WTC11 (cell line): ENCODE measurements around the gene RBP5. TPM values are rescaled to one million over a fixed set of nuclear protein-coding genes. Genes with fewer than 3 reads are reported as not detected.

Experiments used
- ATAC-seq: fragments of 200-7000 bp; cut with Tn5 transposase; 2 replicates; pipeline ENCODE4 v1.10.0; 2021; ENCODE audit warnings: mild to moderate bottlenecking, moderate library complexity
- CTCF ChIA-PET: fragments of 300-600 bp; sonication (Branson Sonifier 250); formaldehyde crosslinking; loops from one replicate; lab custom pipeline; 2021; ENCODE audit warnings: antibody characterized with exemption; lab: Charles Lee
- POLR2A ChIA-PET: fragments of 350-600 bp; sonication (Branson Sonifier 250); formaldehyde crosslinking; loops from one replicate; lab custom pipeline; 2021; ENCODE audit warnings: antibody characterized with exemption; lab: Charles Lee
- DNase-seq: peaks from one replicate; pipeline ENCODE4 v3.0.0; 2021; ENCODE audit warnings: low spot score
- H3K27ac Mint-ChIP-seq: 2 replicates; pipeline ENCODE4 v1.8.0; 2021; ENCODE audit warnings: mixed read lengths
- H3K27me3 Mint-ChIP-seq: 2 replicates; pipeline ENCODE4 v1.8.0; 2021; ENCODE audit warnings: low read depth, mild to moderate bottlenecking, moderate library complexity, mixed read lengths
- H3K36me3 Mint-ChIP-seq: 2 replicates; pipeline ENCODE4 v1.8.0; 2021; ENCODE audit warnings: mixed read lengths
- H3K4me1 Mint-ChIP-seq: 2 replicates; pipeline ENCODE4 v1.8.0; 2022; ENCODE audit warnings: mixed read lengths
- H3K4me3 Mint-ChIP-seq: 2 replicates; pipeline ENCODE4 v1.8.0; 2021; ENCODE audit warnings: mild to moderate bottlenecking, moderate library complexity, mixed read lengths
- H3K9me3 Mint-ChIP-seq: 2 replicates; pipeline ENCODE4 v1.8.0; 2021; ENCODE audit warnings: mixed read lengths
- ATF2 ChIP-seq: sonication (generic); formaldehyde crosslinking; IDR thresholded peaks from 2 replicates; pipeline ENCODE4 v1.8.1; 2022; ENCODE audit warnings: low read depth, missing genetic modification reagents, borderline replicate concordance
- ELF4 ChIP-seq: sonication (generic); formaldehyde crosslinking; IDR thresholded peaks from 2 replicates; pipeline ENCODE4 v1.8.1; 2022; ENCODE audit warnings: low read depth, mild to moderate bottlenecking, moderate library complexity, missing genetic modification reagents
- EMX1 ChIP-seq: fragments of 250-450 bp; sonication (Bioruptor Pico); IDR thresholded peaks from 2 replicates; pipeline ENCODE4 v1.8.0; 2021; ENCODE audit warnings: mild to moderate bottlenecking
- ERG ChIP-seq: fragments of 250-450 bp; sonication (Bioruptor Pico); IDR thresholded peaks from 2 replicates; pipeline ENCODE4 v1.8.0; 2021; ENCODE audit warnings: mild to moderate bottlenecking
- ESRRA ChIP-seq: sonication (generic); formaldehyde crosslinking; IDR thresholded peaks from 2 replicates; pipeline ENCODE4 v1.8.1; 2022; ENCODE audit warnings: mild to moderate bottlenecking, missing genetic modification reagents, borderline replicate concordance
- ETV6 ChIP-seq: sonication (generic); formaldehyde crosslinking; IDR thresholded peaks from 2 replicates; pipeline ENCODE4 v1.8.1; 2022; ENCODE audit warnings: mild to moderate bottlenecking, missing genetic modification reagents
- FOXK1 ChIP-seq: sonication (generic); formaldehyde crosslinking; IDR thresholded peaks from 2 replicates; pipeline ENCODE4 v1.8.0; 2022; ENCODE audit warnings: mild to moderate bottlenecking, moderate library complexity, missing genetic modification reagents
- FOXP1 ChIP-seq: sonication (generic); formaldehyde crosslinking; IDR thresholded peaks from 2 replicates; pipeline ENCODE4 v1.8.0; 2022; ENCODE audit warnings: missing genetic modification reagents, mild to moderate bottlenecking, moderate library complexity, borderline replicate concordance
- GRHL2 ChIP-seq: fragments of 250-450 bp; sonication (Bioruptor Pico); IDR thresholded peaks from 2 replicates; pipeline ENCODE4 v1.8.0; 2022; ENCODE audit warnings: mild to moderate bottlenecking, moderate library complexity; ENCODE audit not compliant: insufficient replicate concordance, severe bottlenecking
- GTF2I ChIP-seq: fragments of 250-450 bp; sonication (Bioruptor Pico); conservative IDR thresholded peaks from 2 replicates; pipeline ENCODE4 v1.4.0; 2021; ENCODE audit warnings: mild to moderate bottlenecking
- NR2C2 ChIP-seq: sonication (generic); formaldehyde crosslinking; IDR thresholded peaks from 2 replicates; pipeline ENCODE4 v1.8.0; 2022; ENCODE audit warnings: mild to moderate bottlenecking, missing genetic modification reagents
- NR3C1 ChIP-seq: sonication (generic); formaldehyde crosslinking; conservative IDR thresholded peaks from 2 replicates; pipeline ENCODE4 v1.8.1; 2023; ENCODE audit warnings: low read depth, mild to moderate bottlenecking, missing genetic modification reagents
- TEAD1 ChIP-seq: sonication (generic); formaldehyde crosslinking; IDR thresholded peaks from 2 replicates; pipeline ENCODE4 v1.8.0; 2022; ENCODE audit warnings: mild to moderate bottlenecking, missing genetic modification reagents
- TEAD4 ChIP-seq: sonication (generic); formaldehyde crosslinking; IDR thresholded peaks from 2 replicates; pipeline ENCODE4 v1.8.0; 2022; ENCODE audit warnings: mild to moderate bottlenecking, missing genetic modification reagents
- ZNF138 ChIP-seq: sonication (generic); formaldehyde crosslinking; conservative IDR thresholded peaks from 2 replicates; pipeline ENCODE4 v1.8.1; 2022; ENCODE audit warnings: mild to moderate bottlenecking, moderate library complexity, missing genetic modification reagents
- ZNF219 ChIP-seq: sonication (generic); formaldehyde crosslinking; IDR thresholded peaks from 2 replicates; pipeline ENCODE4 v1.8.0; 2023; ENCODE audit warnings: missing genetic modification reagents, mild to moderate bottlenecking, borderline replicate concordance
- ZNF263 ChIP-seq: sonication (generic); formaldehyde crosslinking; IDR thresholded peaks from 2 replicates; pipeline ENCODE4 v1.8.1; 2022; ENCODE audit warnings: low read depth, mild to moderate bottlenecking, moderate library complexity, missing genetic modification reagents
- ZNF317 ChIP-seq: sonication (generic); formaldehyde crosslinking; IDR thresholded peaks from 2 replicates; pipeline ENCODE4 v1.8.1; 2023; ENCODE audit warnings: low read depth, mild to moderate bottlenecking, moderate library complexity, missing genetic modification reagents, borderline replicate concordance
- ZNF396 ChIP-seq: fragments of 250-450 bp; sonication (Bioruptor Pico); IDR thresholded peaks from 2 replicates; pipeline ENCODE4 v1.8.0; 2021; ENCODE audit warnings: mild to moderate bottlenecking, moderate library complexity, borderline replicate concordance
- ZNF423 ChIP-seq: fragments of 250-450 bp; sonication (Bioruptor Pico); IDR thresholded peaks from 2 replicates; pipeline ENCODE4 v2.1.2; 2022; ENCODE audit warnings: mild to moderate bottlenecking, moderate library complexity
- total RNA-seq: library from RNA; stranded (reverse); gene quantifications from 3 replicates; pipeline ENCODE4 v1.2.3, GENCODE V29; 2021
- TF ChIP-seq, protein P1 (sequence below): sonication (generic); formaldehyde crosslinking; IDR thresholded peaks from 2 replicates; pipeline ENCODE4 v1.8.1; 2022; ENCODE audit warnings: mild to moderate bottlenecking, moderate library complexity, missing genetic modification reagents
- TF ChIP-seq, protein P2 (sequence below): sonication (generic); formaldehyde crosslinking; IDR thresholded peaks from 2 replicates; pipeline ENCODE4 v1.8.0; 2022; ENCODE audit warnings: mild to moderate bottlenecking, missing genetic modification reagents
- TF ChIP-seq, protein P3 (sequence below): sonication (generic); formaldehyde crosslinking; IDR thresholded peaks from 2 replicates; pipeline ENCODE4 v1.8.0; 2022; ENCODE audit warnings: mild to moderate bottlenecking, missing genetic modification reagents
- TF ChIP-seq, protein P4 (sequence below): fragments of 200-600 bp; IDR thresholded peaks from 2 replicates; pipeline ENCODE4 v1.8.0; 2022; ENCODE audit warnings: antibody characterized with exemption
- TF ChIP-seq, protein P5 (sequence below): sonication (generic); formaldehyde crosslinking; IDR thresholded peaks from 2 replicates; pipeline ENCODE4 v1.8.0; 2023; ENCODE audit warnings: missing genetic modification reagents
- TF ChIP-seq, protein P6 (sequence below): sonication (generic); formaldehyde crosslinking; IDR thresholded peaks from 2 replicates; pipeline ENCODE4 v1.8.1; 2023; ENCODE audit warnings: mild to moderate bottlenecking, missing genetic modification reagents, moderate library complexity

RBP5 gene
- total RNA-seq, 1 experiment from 2014 or later: 4.1 TPM

DNA sequence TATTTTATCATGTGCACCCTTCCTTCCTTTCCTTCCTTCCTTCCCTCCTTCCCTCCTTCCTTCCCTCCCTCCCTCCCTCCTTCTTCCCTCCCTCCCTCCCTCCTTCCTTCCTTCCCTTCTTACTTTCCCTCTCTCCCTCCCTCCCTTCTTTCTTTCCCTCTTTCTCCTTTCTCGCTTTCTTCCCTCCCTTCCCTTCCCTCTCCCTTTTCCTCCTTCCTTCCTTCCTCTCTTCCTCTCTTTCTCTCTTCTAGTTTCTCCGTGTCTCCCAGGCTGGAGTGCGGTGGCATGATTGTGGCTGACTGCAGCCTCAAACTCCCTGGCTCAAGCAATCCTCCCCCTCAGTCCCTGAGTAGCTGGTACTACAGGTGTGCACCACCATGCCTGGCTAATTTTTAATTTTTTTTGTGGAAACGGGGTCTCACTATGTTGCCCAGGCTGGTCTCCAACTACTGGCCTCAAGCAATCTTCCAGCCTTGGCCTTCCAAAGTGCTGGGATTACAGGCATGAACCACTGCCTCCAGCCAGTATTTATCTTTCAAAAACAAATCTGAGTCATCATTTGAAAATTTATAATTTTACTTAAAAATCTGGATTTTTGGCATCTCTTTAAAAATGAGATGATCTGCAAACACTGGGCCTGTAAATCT lies 27.5 kb downstream of the RBP5 start:
- no peak overlapping the region for H3K27ac Mint-ChIP-seq
- ATAC-seq: no peak
- H3K36me3 Mint-ChIP-seq: peaks cover 22% of the 10 kb centered on the region

GRCh38 chr12:7100239-7100638 lies 28.4 kb downstream of the RBP5 start:
- Mint-ChIP-seq H3K27ac (no peak overlapping the region), H3K27me3 (no peaks in the 10 kb centered on the region; the same call in 1 of the 2 replicates), H3K9me3 (no peaks in the 10 kb centered on the region), H3K36me3 (peaks cover 12% of the 10 kb centered on the region), H3K4me3 (no peak overlapping the region), H3K4me1 (peaks cover 11% of the 10 kb centered on the region)
- DNase-seq: no peak
- POLR2A ChIA-PET: no interaction called here
- CTCF ChIA-PET: interaction anchor here (1.3 to 1.5 kb wide), 2 partner anchors 8 to 45 kb away, joined by 3 read pairs; no protein-coding TSS in a partner anchor
- no peak for ATAC-seq
- TF ChIP-seq, protein P1, sequence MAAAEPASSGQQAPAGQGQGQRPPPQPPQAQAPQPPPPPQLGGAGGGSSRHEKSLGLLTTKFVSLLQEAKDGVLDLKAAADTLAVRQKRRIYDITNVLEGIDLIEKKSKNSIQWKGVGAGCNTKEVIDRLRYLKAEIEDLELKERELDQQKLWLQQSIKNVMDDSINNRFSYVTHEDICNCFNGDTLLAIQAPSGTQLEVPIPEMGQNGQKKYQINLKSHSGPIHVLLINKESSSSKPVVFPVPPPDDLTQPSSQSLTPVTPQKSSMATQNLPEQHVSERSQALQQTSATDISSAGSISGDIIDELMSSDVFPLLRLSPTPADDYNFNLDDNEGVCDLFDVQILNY (CRISPR knock-in tag): no peak
- TF ChIP-seq ATF2: no peak
- TF ChIP-seq TEAD4 (CRISPR knock-in tag): no peak
- no peak for TF ChIP-seq ETV6 (CRISPR knock-in tag)
- no peak for TF ChIP-seq NR2C2
- no peak for TF ChIP-seq ELF4 (CRISPR knock-in tag)
- TF ChIP-seq ZNF423 (CRISPR knock-in tag): no peak
- no peak for TF ChIP-seq ZNF317
- no peak for TF ChIP-seq GTF2I (CRISPR knock-in tag)
- TF ChIP-seq ZNF263: no peak
- TF ChIP-seq ZNF219 (CRISPR knock-in tag): no peak
- TF ChIP-seq, protein P2, sequence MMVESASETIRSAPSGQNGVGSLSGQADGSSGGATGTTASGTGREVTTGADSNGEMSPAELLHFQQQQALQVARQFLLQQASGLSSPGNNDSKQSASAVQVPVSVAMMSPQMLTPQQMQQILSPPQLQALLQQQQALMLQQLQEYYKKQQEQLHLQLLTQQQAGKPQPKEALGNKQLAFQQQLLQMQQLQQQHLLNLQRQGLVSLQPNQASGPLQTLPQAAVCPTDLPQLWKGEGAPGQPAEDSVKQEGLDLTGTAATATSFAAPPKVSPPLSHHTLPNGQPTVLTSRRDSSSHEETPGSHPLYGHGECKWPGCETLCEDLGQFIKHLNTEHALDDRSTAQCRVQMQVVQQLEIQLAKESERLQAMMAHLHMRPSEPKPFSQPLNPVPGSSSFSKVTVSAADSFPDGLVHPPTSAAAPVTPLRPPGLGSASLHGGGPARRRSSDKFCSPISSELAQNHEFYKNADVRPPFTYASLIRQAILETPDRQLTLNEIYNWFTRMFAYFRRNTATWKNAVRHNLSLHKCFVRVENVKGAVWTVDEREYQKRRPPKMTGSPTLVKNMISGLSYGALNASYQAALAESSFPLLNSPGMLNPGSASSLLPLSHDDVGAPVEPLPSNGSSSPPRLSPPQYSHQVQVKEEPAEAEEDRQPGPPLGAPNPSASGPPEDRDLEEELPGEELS (CRISPR knock-in tag): no peak
- TF ChIP-seq ZNF138 (CRISPR knock-in tag): no peak

More for the DNA sequence above, 27.5 kb downstream of the RBP5 start:
- Mint-ChIP-seq H3K27me3 (no peaks in the 10 kb centered on the region; the same call in 1 of the 2 replicates), H3K4me1 (peaks cover 4% of the 10 kb centered on the region), H3K9me3 (peaks cover 8% of the 10 kb centered on the region), H3K4me3 (no peak overlapping the region)
- CTCF ChIA-PET: interaction anchor here (2.0 kb wide), 1 partner anchor 12 kb away, joined by 7 read pairs; no protein-coding TSS in a partner anchor
- DNase-seq: no peak
- TF ChIP-seq TEAD1 (CRISPR knock-in tag) (no peak), ZNF396 (CRISPR knock-in tag) (no peak), FOXP1 (CRISPR knock-in tag) (no peak), GRHL2 (CRISPR knock-in tag) (no peak), NR3C1 (CRISPR knock-in tag) (no peak), ESRRA (no peak), EMX1 (CRISPR knock-in tag) (no peak), ERG (CRISPR knock-in tag) (no peak), FOXK1 (no peak), TEAD4 (CRISPR knock-in tag) (no peak)
- TF ChIP-seq, protein P3, sequence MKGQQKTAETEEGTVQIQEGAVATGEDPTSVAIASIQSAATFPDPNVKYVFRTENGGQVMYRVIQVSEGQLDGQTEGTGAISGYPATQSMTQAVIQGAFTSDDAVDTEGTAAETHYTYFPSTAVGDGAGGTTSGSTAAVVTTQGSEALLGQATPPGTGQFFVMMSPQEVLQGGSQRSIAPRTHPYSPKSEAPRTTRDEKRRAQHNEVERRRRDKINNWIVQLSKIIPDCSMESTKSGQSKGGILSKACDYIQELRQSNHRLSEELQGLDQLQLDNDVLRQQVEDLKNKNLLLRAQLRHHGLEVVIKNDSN (CRISPR knock-in tag): no peak
- TF ChIP-seq, protein P4, sequence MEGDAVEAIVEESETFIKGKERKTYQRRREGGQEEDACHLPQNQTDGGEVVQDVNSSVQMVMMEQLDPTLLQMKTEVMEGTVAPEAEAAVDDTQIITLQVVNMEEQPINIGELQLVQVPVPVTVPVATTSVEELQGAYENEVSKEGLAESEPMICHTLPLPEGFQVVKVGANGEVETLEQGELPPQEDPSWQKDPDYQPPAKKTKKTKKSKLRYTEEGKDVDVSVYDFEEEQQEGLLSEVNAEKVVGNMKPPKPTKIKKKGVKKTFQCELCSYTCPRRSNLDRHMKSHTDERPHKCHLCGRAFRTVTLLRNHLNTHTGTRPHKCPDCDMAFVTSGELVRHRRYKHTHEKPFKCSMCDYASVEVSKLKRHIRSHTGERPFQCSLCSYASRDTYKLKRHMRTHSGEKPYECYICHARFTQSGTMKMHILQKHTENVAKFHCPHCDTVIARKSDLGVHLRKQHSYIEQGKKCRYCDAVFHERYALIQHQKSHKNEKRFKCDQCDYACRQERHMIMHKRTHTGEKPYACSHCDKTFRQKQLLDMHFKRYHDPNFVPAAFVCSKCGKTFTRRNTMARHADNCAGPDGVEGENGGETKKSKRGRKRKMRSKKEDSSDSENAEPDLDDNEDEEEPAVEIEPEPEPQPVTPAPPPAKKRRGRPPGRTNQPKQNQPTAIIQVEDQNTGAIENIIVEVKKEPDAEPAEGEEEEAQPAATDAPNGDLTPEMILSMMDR: no peak
- TF ChIP-seq, protein P5, sequence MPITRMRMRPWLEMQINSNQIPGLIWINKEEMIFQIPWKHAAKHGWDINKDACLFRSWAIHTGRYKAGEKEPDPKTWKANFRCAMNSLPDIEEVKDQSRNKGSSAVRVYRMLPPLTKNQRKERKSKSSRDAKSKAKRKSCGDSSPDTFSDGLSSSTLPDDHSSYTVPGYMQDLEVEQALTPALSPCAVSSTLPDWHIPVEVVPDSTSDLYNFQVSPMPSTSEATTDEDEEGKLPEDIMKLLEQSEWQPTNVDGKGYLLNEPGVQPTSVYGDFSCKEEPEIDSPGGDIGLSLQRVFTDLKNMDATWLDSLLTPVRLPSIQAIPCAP (CRISPR knock-in tag): no peak
- TF ChIP-seq, protein P6, sequence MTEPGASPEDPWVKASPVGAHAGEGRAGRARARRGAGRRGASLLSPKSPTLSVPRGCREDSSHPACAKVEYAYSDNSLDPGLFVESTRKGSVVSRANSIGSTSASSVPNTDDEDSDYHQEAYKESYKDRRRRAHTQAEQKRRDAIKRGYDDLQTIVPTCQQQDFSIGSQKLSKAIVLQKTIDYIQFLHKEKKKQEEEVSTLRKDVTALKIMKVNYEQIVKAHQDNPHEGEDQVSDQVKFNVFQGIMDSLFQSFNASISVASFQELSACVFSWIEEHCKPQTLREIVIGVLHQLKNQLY (CRISPR knock-in tag): no peak
- POLR2A ChIA-PET: no interaction called here
